HL-60 (cell line): ENCODE measurements around the gene MYEOV.

ENCODE experiments used
- GABPA ChIP-seq: IDR thresholded peaks from 2 replicates; pipeline ENCODE4 v1.6.1; 2012; ENCODE audit warnings: low read depth
- POLR2AphosphoS5 ChIP-seq: IDR thresholded peaks from 2 replicates; pipeline ENCODE4 v1.6.1; 2012; ENCODE audit warnings: low read depth
- SPI1 ChIP-seq: IDR thresholded peaks from 2 replicates; pipeline ENCODE4 v1.6.1; 2012; ENCODE audit warnings: low read depth, mild to moderate bottlenecking, borderline replicate concordance
- TF ChIP-seq, protein P1 (sequence below): IDR thresholded peaks from one replicate; pipeline ENCODE4 v1.5.1; 2011; ENCODE audit warnings: low read length, control low read depth, inconsistent platforms; ENCODE audit not compliant: insufficient read depth
- TF ChIP-seq, protein P2 (sequence below): IDR thresholded peaks from 2 replicates; pipeline ENCODE4 v1.6.1; 2012; ENCODE audit warnings: low read depth; ENCODE audit not compliant: insufficient replicate concordance

DNA sequence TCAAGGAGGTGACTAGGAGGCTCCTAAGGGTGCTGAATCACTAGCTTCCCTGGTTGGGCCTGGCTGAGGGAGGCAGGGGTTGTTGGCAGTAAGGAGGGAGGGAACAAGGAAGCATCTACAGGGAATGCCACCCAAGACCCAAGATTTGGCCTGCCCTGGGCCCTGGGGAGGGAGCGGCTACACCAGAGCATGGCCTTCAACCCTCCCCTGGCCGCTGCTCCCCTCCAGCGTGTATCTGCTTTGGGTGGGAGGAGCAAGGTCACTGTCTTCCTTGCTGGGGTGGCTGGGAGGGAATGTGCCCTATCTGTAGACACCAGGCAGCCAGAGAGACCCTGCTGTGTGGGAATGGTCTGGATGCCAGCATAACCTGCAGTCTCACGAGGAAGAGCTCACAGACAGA lies 29.5 kb upstream of the MYEOV start:
- TF ChIP-seq, protein P1, sequence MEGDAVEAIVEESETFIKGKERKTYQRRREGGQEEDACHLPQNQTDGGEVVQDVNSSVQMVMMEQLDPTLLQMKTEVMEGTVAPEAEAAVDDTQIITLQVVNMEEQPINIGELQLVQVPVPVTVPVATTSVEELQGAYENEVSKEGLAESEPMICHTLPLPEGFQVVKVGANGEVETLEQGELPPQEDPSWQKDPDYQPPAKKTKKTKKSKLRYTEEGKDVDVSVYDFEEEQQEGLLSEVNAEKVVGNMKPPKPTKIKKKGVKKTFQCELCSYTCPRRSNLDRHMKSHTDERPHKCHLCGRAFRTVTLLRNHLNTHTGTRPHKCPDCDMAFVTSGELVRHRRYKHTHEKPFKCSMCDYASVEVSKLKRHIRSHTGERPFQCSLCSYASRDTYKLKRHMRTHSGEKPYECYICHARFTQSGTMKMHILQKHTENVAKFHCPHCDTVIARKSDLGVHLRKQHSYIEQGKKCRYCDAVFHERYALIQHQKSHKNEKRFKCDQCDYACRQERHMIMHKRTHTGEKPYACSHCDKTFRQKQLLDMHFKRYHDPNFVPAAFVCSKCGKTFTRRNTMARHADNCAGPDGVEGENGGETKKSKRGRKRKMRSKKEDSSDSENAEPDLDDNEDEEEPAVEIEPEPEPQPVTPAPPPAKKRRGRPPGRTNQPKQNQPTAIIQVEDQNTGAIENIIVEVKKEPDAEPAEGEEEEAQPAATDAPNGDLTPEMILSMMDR: no peak
- TF ChIP-seq, protein P2, sequence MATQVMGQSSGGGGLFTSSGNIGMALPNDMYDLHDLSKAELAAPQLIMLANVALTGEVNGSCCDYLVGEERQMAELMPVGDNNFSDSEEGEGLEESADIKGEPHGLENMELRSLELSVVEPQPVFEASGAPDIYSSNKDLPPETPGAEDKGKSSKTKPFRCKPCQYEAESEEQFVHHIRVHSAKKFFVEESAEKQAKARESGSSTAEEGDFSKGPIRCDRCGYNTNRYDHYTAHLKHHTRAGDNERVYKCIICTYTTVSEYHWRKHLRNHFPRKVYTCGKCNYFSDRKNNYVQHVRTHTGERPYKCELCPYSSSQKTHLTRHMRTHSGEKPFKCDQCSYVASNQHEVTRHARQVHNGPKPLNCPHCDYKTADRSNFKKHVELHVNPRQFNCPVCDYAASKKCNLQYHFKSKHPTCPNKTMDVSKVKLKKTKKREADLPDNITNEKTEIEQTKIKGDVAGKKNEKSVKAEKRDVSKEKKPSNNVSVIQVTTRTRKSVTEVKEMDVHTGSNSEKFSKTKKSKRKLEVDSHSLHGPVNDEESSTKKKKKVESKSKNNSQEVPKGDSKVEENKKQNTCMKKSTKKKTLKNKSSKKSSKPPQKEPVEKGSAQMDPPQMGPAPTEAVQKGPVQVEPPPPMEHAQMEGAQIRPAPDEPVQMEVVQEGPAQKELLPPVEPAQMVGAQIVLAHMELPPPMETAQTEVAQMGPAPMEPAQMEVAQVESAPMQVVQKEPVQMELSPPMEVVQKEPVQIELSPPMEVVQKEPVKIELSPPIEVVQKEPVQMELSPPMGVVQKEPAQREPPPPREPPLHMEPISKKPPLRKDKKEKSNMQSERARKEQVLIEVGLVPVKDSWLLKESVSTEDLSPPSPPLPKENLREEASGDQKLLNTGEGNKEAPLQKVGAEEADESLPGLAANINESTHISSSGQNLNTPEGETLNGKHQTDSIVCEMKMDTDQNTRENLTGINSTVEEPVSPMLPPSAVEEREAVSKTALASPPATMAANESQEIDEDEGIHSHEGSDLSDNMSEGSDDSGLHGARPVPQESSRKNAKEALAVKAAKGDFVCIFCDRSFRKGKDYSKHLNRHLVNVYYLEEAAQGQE: no peak
- TF ChIP-seq POLR2AphosphoS5 (no peak), SPI1 (no peak), GABPA (no peak)
